Mucosa of descending colon (tissue), 3 donors: Measurements from ENCODE around the gene FIGN. TPM values are rescaled to one million over a fixed set of nuclear protein-coding genes. Genes with fewer than 3 reads are reported as not detected.
A peak's percentile ranks its signal among the peaks of the same experiment; 100 is the strongest.

Source experiments
- ATAC-seq: fragments of 200-7000 bp; cut with Tn5 transposase; one replicate; pipeline ENCODE4 v1.9.1; 2020; ENCODE audit warnings: mild to moderate bottlenecking, moderate library complexity
- DNase-seq, 3 donors: peaks; one replicate each; pipeline ENCODE4 v3.0.0-alpha.2; 2020
- H3K36me3 ChIP-seq: fragments of 200-600 bp; one replicate; pipeline ENCODE4 v1.8.0; 2021; ENCODE audit warnings: low read depth, mild to moderate bottlenecking
- H3K4me1 ChIP-seq: fragments of 200-600 bp; one replicate; pipeline ENCODE4 v1.8.0; 2021; ENCODE audit warnings: low read depth, mild to moderate bottlenecking
- H3K4me3 ChIP-seq: fragments of 200-600 bp; one replicate; pipeline ENCODE4 v1.8.0; 2021; ENCODE audit warnings: mild to moderate bottlenecking
- H3K9me3 ChIP-seq: fragments of 200-600 bp; one replicate; pipeline ENCODE4 v1.8.0; 2021; ENCODE audit warnings: mild to moderate bottlenecking
- intact Hi-C, 2 donors: fragments of 100-400 bp; cut with DNase I in 1 of 2; cut with micrococcal nuclease in 1 of 2; formaldehyde crosslinking; loops; one replicate each; pipeline versions ENCODE4 v1.11.0 to v1.11.1; 2022; cut with DNase I, micrococcal nuclease
- long read RNA-seq, 2 donors: library from polyadenylated mRNA; unstranded; transcript quantifications; one replicate each; pipeline ENCODE4 v2.0.0, GENCODE V29; 2019 to 2021
- total RNA-seq, 3 donors: library from RNA; stranded (reverse); fragmentation: NEBNext Ultra II Directional in 2 of 3; extraction: Animal tissue kit (Norgen Biotek cat#: 25700) in 2 of 3; gene quantifications; one replicate each; pipeline versions ENCODE4 v1.2.1 to v1.2.4, GENCODE V29; 2021 to 2023
- TF ChIP-seq, protein P1 (sequence below): fragments of 200-600 bp; IDR thresholded peaks from one replicate; pipeline ENCODE4 v1.8.0; 2022; ENCODE audit warnings: antibody characterized with exemption, mild to moderate bottlenecking
- donor health status: DM: no; HTN: no; CAD: no; lungs with moderate emphysema.
- donor health status: DM: no; HTN: no; CAD: no.
- donor health status: DM: no; HTN: yes; CAD: no.

FIGN gene, protein sequence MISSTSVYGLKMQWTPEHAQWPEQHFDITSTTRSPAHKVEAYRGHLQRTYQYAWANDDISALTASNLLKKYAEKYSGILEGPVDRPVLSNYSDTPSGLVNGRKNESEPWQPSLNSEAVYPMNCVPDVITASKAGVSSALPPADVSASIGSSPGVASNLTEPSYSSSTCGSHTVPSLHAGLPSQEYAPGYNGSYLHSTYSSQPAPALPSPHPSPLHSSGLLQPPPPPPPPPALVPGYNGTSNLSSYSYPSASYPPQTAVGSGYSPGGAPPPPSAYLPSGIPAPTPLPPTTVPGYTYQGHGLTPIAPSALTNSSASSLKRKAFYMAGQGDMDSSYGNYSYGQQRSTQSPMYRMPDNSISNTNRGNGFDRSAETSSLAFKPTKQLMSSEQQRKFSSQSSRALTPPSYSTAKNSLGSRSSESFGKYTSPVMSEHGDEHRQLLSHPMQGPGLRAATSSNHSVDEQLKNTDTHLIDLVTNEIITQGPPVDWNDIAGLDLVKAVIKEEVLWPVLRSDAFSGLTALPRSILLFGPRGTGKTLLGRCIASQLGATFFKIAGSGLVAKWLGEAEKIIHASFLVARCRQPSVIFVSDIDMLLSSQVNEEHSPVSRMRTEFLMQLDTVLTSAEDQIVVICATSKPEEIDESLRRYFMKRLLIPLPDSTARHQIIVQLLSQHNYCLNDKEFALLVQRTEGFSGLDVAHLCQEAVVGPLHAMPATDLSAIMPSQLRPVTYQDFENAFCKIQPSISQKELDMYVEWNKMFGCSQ
- total RNA-seq: 1 to 10 TPM in 2 of 3 donors, under 1 TPM in 1; 0.84 to 4.1 (median 1.4) TPM
- long read RNA-seq, donor 1, partial matches to known transcripts: 0 of 2 reads
- long read RNA-seq, donor 1, other reads (novel, unspliced or antisense): 2 of 2 reads
- long read RNA-seq, donor 2, partial matches to known transcripts: 0 of 1 reads
- long read RNA-seq, donor 2, other reads (novel, unspliced or antisense): 1 of 1 reads

DNA sequence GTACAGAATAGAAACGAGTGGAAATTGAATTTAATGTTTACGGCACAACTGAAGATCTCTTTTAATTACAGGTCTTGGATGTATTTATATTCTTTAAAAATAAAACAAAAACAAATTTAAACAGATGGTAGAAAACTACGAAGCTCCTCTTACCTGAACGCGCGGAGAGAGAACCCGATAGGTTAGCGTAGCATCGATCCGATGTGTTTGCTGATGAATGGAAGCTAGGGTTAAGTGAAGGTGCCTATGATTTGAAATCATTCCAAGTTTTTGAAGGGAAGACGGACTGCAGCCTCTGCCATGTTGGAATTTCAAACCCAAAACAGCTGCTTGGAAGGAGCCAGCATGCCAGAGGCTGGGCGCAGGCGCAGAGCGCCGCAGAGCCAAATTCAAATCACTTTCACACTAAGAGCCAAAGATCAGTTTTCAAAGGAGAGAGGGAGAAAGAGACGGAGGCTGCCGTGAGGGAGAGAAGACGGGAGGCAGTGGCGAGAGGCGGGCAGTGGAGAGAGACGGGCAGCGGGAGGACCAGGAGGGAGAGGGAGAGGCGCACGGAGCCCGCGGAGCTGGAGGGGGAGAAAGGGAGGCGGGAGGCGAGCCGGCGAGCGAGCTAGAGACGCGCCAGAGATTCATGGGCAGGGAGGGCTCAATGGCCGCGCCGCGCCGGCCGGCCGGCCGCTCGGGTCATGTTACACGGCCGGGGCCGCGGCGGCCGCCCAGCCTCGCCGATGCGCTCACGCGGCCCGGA, at the start of gene FIGN:
TSS of gene FIGN (minus strand) at position 324 of the 748 bp plus-strand sequence. CDS start 1,081 bp downstream, outside the sequence.
- ATAC-seq (peak; percentile 78), DNase-seq (peak; percentile 55 to 61 (median 60))
- TF ChIP-seq, protein P1, sequence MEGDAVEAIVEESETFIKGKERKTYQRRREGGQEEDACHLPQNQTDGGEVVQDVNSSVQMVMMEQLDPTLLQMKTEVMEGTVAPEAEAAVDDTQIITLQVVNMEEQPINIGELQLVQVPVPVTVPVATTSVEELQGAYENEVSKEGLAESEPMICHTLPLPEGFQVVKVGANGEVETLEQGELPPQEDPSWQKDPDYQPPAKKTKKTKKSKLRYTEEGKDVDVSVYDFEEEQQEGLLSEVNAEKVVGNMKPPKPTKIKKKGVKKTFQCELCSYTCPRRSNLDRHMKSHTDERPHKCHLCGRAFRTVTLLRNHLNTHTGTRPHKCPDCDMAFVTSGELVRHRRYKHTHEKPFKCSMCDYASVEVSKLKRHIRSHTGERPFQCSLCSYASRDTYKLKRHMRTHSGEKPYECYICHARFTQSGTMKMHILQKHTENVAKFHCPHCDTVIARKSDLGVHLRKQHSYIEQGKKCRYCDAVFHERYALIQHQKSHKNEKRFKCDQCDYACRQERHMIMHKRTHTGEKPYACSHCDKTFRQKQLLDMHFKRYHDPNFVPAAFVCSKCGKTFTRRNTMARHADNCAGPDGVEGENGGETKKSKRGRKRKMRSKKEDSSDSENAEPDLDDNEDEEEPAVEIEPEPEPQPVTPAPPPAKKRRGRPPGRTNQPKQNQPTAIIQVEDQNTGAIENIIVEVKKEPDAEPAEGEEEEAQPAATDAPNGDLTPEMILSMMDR: no peak
- Histone ChIP-seq H3K9me3 (no peaks in the 10 kb centered on the region), H3K4me1 (peaks cover 7% of the 10 kb centered on the region), H3K36me3 (no peaks in the 10 kb centered on the region), H3K4me3 (peak within 1 kb of the TSS; percentile 10)
- intact Hi-C loops: no loop called here

DNA sequence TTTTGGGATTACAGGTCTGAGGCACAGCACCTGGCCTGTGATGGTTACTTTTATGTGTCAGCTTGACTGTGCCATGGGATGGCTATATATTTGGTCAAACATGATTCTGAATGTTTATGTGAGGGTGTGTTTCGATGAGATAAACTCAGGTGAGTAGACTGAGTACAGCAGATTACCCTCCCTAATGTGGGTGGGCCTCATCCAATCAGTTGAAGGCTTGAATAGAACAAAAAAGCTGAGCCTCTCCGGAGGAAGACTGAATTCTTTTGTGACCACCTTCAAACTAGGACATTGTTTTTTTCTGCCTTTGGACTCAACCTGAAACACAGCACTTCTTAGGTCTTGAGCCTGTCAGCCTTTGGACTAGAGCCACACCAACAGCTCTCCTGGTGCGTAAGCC, 49.4 kb upstream of the FIGN start:
- no peak overlapping the region for H3K4me3 ChIP-seq
- H3K9me3 ChIP-seq: no peaks in the 10 kb centered on the region
- H3K36me3 ChIP-seq: no peaks in the 10 kb centered on the region
- intact Hi-C loops: no loop called here
- H3K4me1 ChIP-seq: no peaks in the 10 kb centered on the region
- TF ChIP-seq, protein P1: no peak
- ATAC-seq (no peak), DNase-seq (no peak)

DNA sequence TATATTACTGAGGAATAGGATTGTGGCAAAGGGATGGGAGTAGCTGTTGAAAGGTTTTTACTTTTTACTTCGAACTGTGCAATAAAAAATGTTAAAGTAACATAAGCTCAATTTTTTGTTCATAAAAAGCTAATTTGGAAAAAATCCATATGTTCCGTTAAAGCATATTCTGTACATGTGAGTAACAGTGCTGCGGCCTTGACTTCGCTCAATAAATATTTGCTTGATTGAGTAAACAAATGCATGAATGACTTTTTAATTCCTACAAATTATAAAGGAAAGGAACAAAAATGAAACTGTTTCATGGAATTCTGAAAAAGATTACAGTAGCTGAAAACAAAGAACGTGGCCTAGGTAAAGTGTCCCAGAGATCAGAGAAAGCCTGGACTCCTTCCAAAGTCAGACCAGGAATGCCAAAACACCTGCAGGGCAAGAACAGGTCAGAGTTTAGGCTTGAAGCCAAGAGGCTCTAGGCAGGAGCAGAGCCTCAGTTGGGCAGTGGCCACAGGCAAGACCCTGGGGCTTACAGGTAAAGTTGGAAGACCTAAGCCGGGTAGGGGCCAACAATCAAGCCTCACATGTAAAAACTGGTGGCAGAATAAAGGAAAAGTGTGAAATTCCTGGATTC, 44.3 kb upstream of the FIGN start:
- no peaks in the 10 kb centered on the region for H3K9me3 ChIP-seq
- no peak for ATAC-seq
- intact Hi-C loops: no loop called here
- DNase-seq: no peak
- H3K36me3 ChIP-seq: no peaks in the 10 kb centered on the region
- H3K4me3 ChIP-seq: no peak overlapping the region
- no peaks in the 10 kb centered on the region for H3K4me1 ChIP-seq
- TF ChIP-seq, protein P1: no peak

DNA sequence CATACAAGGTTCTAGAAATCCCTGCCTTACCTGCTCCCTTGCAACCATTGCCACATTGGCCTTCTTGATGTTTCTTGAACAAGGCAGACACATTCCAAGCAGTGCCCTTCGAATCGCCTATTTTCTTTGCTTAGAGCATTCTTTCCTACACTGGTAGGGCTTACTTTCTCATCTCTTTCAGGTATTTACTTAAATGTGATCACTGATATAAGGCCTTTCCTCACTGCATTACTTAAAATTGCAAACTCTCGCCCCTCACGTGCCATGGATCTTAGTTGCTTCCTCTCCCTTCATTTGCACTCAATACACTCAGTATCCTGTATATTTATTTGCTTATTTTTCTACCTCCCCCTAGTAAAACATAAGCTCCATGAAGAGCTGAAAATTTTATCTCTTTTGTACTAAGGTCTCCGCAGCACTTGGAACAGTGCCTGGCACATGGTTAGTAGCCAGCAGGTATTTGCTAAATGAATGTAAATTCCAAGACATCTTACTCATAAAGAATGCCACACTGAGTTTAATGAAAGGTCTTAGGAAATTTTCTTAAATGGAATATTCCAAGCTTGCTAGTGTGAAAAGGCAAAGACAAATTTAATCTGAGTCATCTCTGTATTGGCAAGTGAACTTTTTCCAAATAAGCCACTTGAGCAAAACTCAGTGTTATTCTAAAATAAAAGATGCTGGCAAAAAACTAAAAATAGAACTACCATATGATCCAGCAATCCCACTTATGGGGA, 42.4 kb upstream of the FIGN start:
- intact Hi-C loops: no loop called here
- TF ChIP-seq, protein P1: no peak
- Histone ChIP-seq H3K4me3 (no peak overlapping the region), H3K4me1 (no peaks in the 10 kb centered on the region), H3K9me3 (no peaks in the 10 kb centered on the region), H3K36me3 (no peaks in the 10 kb centered on the region)
- no peak for ATAC-seq
- no peak for DNase-seq
